Cardiac muscle cell (in vitro differentiated cells and primary cell): ENCODE results near the gene PDPN. TPM values are rescaled to one million over a fixed set of nuclear protein-coding genes. Genes with fewer than 3 reads are reported as not detected.

Experiments
- DNase-seq, 2 donors: peaks; one replicate each; pipeline versions ENCODE4 v3.0.0 to v3.0.0-alpha.2; 2010 to 2017; ENCODE audit warnings: low read depth in 1 of 2, low spot score in 1 of 2
- H3K27ac ChIP-seq: fragments of 200-600 bp; sonication (generic); 2 replicates; pipeline ENCODE4 v1.5.1; 2016
- H3K27me3 ChIP-seq: fragments of 200-600 bp; sonication (generic); 2 replicates; pipeline ENCODE4 v1.6.0; 2016; ENCODE audit warnings: control low read depth
- H3K36me3 ChIP-seq: fragments of 200-600 bp; sonication (generic); 2 replicates; pipeline ENCODE4 v1.5.1; 2016; ENCODE audit warnings: control low read depth
- H3K4me1 ChIP-seq: fragments of 200-600 bp; sonication (generic); 2 replicates; pipeline ENCODE4 v1.8.1; 2017; ENCODE audit warnings: low read depth, mild to moderate bottlenecking, mixed run types
- H3K4me3 ChIP-seq: fragments of 200-600 bp; sonication (generic); 2 replicates; pipeline ENCODE4 v1.5.1; 2016; ENCODE audit warnings: mild to moderate bottlenecking
- H3K9me3 ChIP-seq: fragments of 200-600 bp; sonication (generic); 2 replicates; pipeline ENCODE4 v1.5.1; 2017; ENCODE audit warnings: low read depth, mild to moderate bottlenecking, control low read depth
- polyA plus RNA-seq: library from polyadenylated mRNA; unstranded; fragments of >200 nt; fragmentation: Nextera tagmentation; extraction: Ambion mirVana; gene quantifications from 2 replicates; pipeline ENCODE4 v1.2.1, GENCODE V29; 2016
- total RNA-seq: library from RNA; depleted of rRNA; stranded (reverse); fragments of >200 nt; gene quantifications from 2 replicates; pipeline ENCODE4 v1.2.3, GENCODE V29; 2016
- TF ChIP-seq, protein P1 (sequence below): IDR thresholded peaks from 2 replicates; pipeline ENCODE4 v1.5.1; 2012; ENCODE audit warnings: low read depth, mild to moderate bottlenecking, low read length

Gene PDPN
- total and polyA plus RNA-seq, 2 experiments from 2014 or later, result 13.0 to 22.8 TPM

- TF ChIP-seq, protein P1, sequence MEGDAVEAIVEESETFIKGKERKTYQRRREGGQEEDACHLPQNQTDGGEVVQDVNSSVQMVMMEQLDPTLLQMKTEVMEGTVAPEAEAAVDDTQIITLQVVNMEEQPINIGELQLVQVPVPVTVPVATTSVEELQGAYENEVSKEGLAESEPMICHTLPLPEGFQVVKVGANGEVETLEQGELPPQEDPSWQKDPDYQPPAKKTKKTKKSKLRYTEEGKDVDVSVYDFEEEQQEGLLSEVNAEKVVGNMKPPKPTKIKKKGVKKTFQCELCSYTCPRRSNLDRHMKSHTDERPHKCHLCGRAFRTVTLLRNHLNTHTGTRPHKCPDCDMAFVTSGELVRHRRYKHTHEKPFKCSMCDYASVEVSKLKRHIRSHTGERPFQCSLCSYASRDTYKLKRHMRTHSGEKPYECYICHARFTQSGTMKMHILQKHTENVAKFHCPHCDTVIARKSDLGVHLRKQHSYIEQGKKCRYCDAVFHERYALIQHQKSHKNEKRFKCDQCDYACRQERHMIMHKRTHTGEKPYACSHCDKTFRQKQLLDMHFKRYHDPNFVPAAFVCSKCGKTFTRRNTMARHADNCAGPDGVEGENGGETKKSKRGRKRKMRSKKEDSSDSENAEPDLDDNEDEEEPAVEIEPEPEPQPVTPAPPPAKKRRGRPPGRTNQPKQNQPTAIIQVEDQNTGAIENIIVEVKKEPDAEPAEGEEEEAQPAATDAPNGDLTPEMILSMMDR, result no peak
- H3K9me3 ChIP-seq, result no peaks in the 10 kb centered on the region
Measured at GRCh38 chr1:13642306-13643004, 58.8 kb downstream of the PDPN start.

GRCh38 chr1:13643017-13643416 lies 59.4 kb downstream of the PDPN start:
- Histone ChIP-seq H3K9me3 (no peaks in the 10 kb centered on the region), H3K4me3 (no peak overlapping the region), H3K4me1 (no peaks in the 10 kb centered on the region), H3K36me3 (no peaks in the 10 kb centered on the region), H3K27me3 (no peaks in the 10 kb centered on the region), H3K27ac (no peak overlapping the region)
- TF ChIP-seq, protein P1, result no peak
- no peak for DNase-seq

More at GRCh38 chr1:13642306-13643004, 58.8 kb downstream of the PDPN start:
- Histone ChIP-seq H3K4me1 (no peaks in the 10 kb centered on the region), H3K27ac (no peak overlapping the region), H3K27me3 (no peaks in the 10 kb centered on the region), H3K36me3 (no peaks in the 10 kb centered on the region), H3K4me3 (no peak overlapping the region)
- no peak for DNase-seq

GRCh38 chr1:13646521-13646920 lies 62.9 kb downstream of the PDPN start:
- H3K36me3 ChIP-seq, result no peaks in the 10 kb centered on the region
- DNase-seq, result no peak
- H3K27ac ChIP-seq, result no peak overlapping the region
- H3K4me3 ChIP-seq, result no peak overlapping the region
- no peaks in the 10 kb centered on the region for H3K9me3 ChIP-seq
- TF ChIP-seq, protein P1, result no peak
- H3K27me3 ChIP-seq, result no peaks in the 10 kb centered on the region
- H3K4me1 ChIP-seq, result no peaks in the 10 kb centered on the region

GRCh38 chr1:13651279-13651678 lies 67.6 kb downstream of the PDPN start:
- peak in 1 of 2 donors; percentile 48 for DNase-seq
- H3K36me3 ChIP-seq, result no peaks in the 10 kb centered on the region
- TF ChIP-seq, protein P1, result no peak
- no peaks in the 10 kb centered on the region for H3K4me1 ChIP-seq
- no peaks in the 10 kb centered on the region for H3K9me3 ChIP-seq
- H3K4me3 ChIP-seq, result no peak overlapping the region
- H3K27ac ChIP-seq, result no peak overlapping the region
- H3K27me3 ChIP-seq, result no peaks in the 10 kb centered on the region

- Histone ChIP-seq H3K4me3 (no peak overlapping the region), H3K27me3 (no peaks in the 10 kb centered on the region), H3K36me3 (no peaks in the 10 kb centered on the region), H3K27ac (no peak overlapping the region), H3K4me1 (no peaks in the 10 kb centered on the region), H3K9me3 (no peaks in the 10 kb centered on the region)
- TF ChIP-seq, protein P1, result no peak
- peak in 1 of 2 donors; percentile 22 for DNase-seq
Measured at GRCh38 chr1:13652238-13652637, 68.6 kb downstream of the PDPN start.
